Measurements from ENCODE around the gene AFF2. TPM values are rescaled to one million over a fixed set of nuclear protein-coding genes. Genes with fewer than 3 reads are reported as not detected.

AFF2 gene
- total RNA-seq, 2 experiments from 2014 or later: 0.13 TPM

GRCh38 chrX:148612431-148612830, 112.0 kb downstream of the AFF2 start:
- H3K4me3 Mint-ChIP-seq: no peak overlapping the region
- ChIA-PET POLR2A (no interaction called here), CTCF (no interaction called here)
- peaks cover under 1% of the 10 kb centered on the region for H3K9me3 Mint-ChIP-seq
- no peak overlapping the region for H3K27ac Mint-ChIP-seq
- peaks cover 4% of the 10 kb centered on the region for H3K4me1 Mint-ChIP-seq
- no peaks in the 10 kb centered on the region for H3K27me3 Mint-ChIP-seq
- no peak for DNase-seq
- H3K36me3 Mint-ChIP-seq (ENCODE audit: low read depth): no peaks in the 10 kb centered on the region

DNA sequence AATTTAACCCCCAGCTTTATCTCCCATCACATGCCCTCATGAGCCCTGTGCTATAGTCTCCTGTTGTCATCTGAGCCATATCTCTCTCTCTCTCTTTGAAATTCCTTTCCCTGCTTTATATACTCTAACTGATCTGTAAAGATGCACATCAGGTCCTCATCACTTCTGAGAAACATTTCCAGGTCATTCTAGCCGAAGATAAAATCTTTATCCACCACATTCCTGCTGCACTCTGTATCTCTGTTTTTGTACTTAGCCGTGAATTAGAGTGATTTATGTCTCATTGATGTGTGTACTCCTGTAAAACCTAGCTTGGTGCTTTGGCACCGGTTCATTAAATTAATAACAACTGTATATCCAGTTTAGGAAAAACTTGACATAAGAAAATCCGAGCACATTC, 113.2 kb downstream of the AFF2 start:
- no peak for DNase-seq
- Mint-ChIP-seq H3K27ac (no peak overlapping the region), H3K36me3 (ENCODE audit: low read depth) (no peaks in the 10 kb centered on the region), H3K9me3 (no peaks in the 10 kb centered on the region), H3K27me3 (no peaks in the 10 kb centered on the region), H3K4me1 (peaks cover 4% of the 10 kb centered on the region), H3K4me3 (no peak overlapping the region)
- POLR2A ChIA-PET: no interaction called here
- CTCF ChIA-PET: no interaction called here

GRCh38 chrX:148615491-148615890, 115.1 kb downstream of the AFF2 start:
- H3K36me3 Mint-ChIP-seq (ENCODE audit: low read depth): no peaks in the 10 kb centered on the region
- ChIA-PET POLR2A (no interaction called here), CTCF (no interaction called here)
- no peaks in the 10 kb centered on the region for H3K4me1 Mint-ChIP-seq
- H3K9me3 Mint-ChIP-seq: no peaks in the 10 kb centered on the region
- H3K27ac Mint-ChIP-seq: no peak overlapping the region
- no peak for DNase-seq
- no peak overlapping the region for H3K4me3 Mint-ChIP-seq
- no peaks in the 10 kb centered on the region for H3K27me3 Mint-ChIP-seq

DNA sequence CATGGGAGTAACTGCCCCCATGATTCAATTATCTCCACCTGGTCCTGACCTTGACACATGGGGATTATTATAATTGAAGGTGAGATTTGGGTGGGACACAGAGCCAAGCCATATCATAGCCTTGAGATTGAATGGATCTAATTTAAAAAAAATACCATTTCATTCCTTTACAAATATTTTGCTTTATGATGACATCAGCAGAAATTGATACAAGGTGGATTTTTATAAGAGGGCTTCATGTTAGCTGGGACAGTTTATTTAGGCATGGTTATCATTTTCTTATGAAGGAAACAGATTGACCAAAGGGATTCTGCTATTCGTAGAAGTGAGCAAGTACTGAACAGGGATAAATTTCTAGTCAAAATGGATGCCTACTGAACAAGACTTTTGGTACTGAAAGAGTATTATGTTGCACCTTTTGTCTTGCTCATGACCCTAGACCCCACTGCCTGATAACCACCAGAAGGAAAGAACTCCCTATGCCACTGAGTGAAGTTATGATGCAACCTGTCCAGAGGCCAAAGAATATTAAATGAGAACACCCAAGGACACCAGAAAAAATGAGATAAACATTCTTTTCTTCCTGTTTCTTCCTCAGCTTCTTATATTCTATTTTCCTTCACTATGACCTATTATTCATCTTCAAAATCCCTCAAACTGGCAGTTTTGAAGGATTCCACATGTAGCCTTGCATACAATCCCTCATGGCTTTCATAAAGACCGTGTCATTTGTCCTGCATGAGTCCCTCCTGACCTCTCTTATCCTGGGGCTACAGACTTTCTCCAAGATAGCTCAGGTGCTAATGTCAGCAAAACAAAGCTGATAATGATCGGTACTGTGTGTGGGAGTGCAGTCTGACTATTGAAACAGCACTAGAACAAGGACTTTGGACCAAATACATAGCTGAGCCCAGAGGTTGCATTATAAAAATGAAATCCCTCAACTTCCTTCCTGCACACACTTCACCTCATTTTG, 118.3 kb downstream of the AFF2 start:
- DNase-seq: no peak

GRCh38 chrX:148620023-148620422, 119.6 kb downstream of the AFF2 start:
- H3K36me3 Mint-ChIP-seq (ENCODE audit: low read depth): no peaks in the 10 kb centered on the region
- ChIA-PET POLR2A (no interaction called here), CTCF (no interaction called here)
- H3K4me3 Mint-ChIP-seq: no peak overlapping the region
- no peaks in the 10 kb centered on the region for H3K27me3 Mint-ChIP-seq
- DNase-seq: no peak
- no peaks in the 10 kb centered on the region for H3K9me3 Mint-ChIP-seq
- H3K27ac Mint-ChIP-seq: no peak overlapping the region
- H3K4me1 Mint-ChIP-seq: no peaks in the 10 kb centered on the region

More for the DNA sequence above, 118.3 kb downstream of the AFF2 start:
- H3K4me3 Mint-ChIP-seq: no peak overlapping the region
- no peak overlapping the region for H3K27ac Mint-ChIP-seq
- no peaks in the 10 kb centered on the region for H3K36me3 Mint-ChIP-seq (ENCODE audit: low read depth)
- ChIA-PET POLR2A (no interaction called here), CTCF (no interaction called here)
- no peaks in the 10 kb centered on the region for H3K9me3 Mint-ChIP-seq
- no peaks in the 10 kb centered on the region for H3K4me1 Mint-ChIP-seq
- H3K27me3 Mint-ChIP-seq: no peaks in the 10 kb centered on the region

- H3K36me3 Mint-ChIP-seq (ENCODE audit: low read depth): no peaks in the 10 kb centered on the region
Observed at GRCh38 chrX:148624951-148625474, 124.6 kb downstream of the AFF2 start.

DNA sequence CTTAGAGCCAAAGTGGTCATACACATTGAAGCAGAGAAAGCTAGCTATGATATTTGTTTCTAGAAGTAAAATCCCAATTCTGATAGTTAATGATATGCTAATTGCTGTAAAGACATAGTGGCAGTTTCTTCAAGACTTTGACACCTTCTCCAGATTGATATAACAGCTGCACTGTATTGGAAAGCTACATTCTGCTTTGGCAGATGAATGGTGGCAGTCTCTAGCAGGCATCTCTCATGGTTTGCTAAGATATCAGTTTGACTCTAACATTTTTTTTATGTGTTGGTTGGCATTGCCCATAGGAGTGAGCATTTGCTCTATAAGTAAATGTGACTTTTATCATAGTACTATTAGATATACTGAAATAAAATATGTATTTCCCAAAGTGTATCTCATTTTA, 128.2 kb downstream of the AFF2 start:
- DNase-seq: no peak
- Mint-ChIP-seq H3K9me3 (no peaks in the 10 kb centered on the region), H3K27me3 (no peaks in the 10 kb centered on the region), H3K4me1 (no peaks in the 10 kb centered on the region), H3K27ac (no peak overlapping the region), H3K4me3 (no peak overlapping the region), H3K36me3 (ENCODE audit: low read depth) (no peaks in the 10 kb centered on the region)
- ChIA-PET POLR2A (no interaction called here), CTCF (no interaction called here)

More at GRCh38 chrX:148624951-148625474, 124.6 kb downstream of the AFF2 start:
- Mint-ChIP-seq H3K27ac (no peak overlapping the region), H3K9me3 (no peaks in the 10 kb centered on the region), H3K27me3 (no peaks in the 10 kb centered on the region), H3K4me3 (no peak overlapping the region), H3K4me1 (no peaks in the 10 kb centered on the region)
- no peak for DNase-seq
- ChIA-PET CTCF (no interaction called here), POLR2A (no interaction called here)

DNA sequence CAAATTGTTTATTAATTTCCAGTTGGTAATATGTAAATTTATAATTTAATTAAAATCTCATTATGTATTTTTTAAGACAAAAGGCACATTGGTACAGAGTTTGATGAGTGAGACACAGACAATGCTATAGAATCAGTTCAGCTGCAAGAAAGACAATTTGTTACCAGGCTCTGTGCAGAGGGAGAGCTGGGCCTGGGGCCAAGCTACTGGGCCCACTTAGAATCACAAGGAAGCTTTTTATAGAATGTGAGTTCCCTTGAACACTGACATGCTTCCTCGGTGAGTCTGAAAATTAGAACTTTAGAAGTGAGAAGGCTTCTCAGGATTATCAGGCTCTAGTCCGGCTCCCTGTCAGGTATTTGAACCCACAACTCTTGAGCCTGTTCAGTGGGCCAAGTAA, 129.0 kb downstream of the AFF2 start:
- POLR2A ChIA-PET: no interaction called here
- H3K27ac Mint-ChIP-seq: no peak overlapping the region
- H3K4me1 Mint-ChIP-seq: no peaks in the 10 kb centered on the region
- H3K4me3 Mint-ChIP-seq: no peak overlapping the region
- no peaks in the 10 kb centered on the region for H3K9me3 Mint-ChIP-seq
- no peaks in the 10 kb centered on the region for H3K36me3 Mint-ChIP-seq (ENCODE audit: low read depth)
- H3K27me3 Mint-ChIP-seq: no peaks in the 10 kb centered on the region
- no peak for DNase-seq
- CTCF ChIA-PET: no interaction called here

DNA sequence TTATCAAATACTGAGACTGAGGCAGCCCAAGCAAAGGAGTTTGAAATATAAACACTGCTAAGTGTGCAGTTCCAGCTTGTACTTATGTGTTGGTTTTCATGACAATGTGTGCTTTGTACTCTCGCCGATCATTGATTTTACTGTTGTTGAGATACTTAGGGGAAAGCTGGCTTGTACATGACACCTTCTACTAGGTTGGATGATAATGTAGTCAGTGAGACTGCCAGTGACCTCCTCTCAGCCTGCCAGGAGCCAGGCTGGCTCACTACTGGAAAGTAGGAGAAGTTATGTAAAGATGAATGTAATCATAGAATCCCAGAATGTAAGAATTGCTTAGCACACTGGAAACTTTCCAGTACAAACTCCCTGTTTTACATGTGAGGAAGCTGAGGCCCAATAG, 132.0 kb downstream of the AFF2 start:
- POLR2A ChIA-PET: no interaction called here
- no peak for DNase-seq
- Mint-ChIP-seq H3K4me1 (no peaks in the 10 kb centered on the region), H3K4me3 (no peak overlapping the region), H3K36me3 (ENCODE audit: low read depth) (no peaks in the 10 kb centered on the region), H3K9me3 (no peaks in the 10 kb centered on the region), H3K27ac (no peak overlapping the region), H3K27me3 (no peaks in the 10 kb centered on the region)
- CTCF ChIA-PET: no interaction called here

DNA sequence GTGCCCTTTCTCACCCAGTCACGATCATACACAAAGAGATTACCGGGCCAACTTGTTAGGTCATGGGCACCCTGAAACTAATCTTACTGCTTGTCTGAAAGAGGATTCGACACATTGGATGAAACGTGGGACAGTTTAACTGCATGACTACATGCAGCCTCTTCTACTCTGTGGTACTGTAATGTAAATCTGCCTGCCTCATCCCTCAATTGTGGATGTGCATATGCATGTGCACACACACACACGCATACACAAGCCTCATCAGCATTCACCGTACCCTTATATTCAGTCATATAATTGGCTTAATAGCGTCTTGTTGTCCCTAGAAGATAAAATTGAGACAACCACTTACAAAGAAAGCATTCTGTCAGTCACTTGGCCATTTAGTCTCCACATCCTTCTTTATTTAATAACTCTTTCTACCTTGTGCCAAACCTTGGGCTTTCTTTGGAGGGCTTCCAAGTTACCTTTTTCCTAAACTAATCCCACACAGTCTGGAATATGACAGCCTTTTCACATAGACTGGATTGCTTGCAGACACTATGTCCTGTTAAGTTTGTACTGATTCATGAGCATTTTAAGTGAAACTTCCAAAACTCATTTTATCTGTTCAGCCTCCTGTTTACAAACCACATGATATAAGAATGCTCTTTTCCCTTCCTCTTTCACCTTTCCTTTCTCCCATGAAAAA, 132.9 kb downstream of the AFF2 start:
- DNase-seq: no peak
- no peak overlapping the region for H3K27ac Mint-ChIP-seq
- no peaks in the 10 kb centered on the region for H3K36me3 Mint-ChIP-seq (ENCODE audit: low read depth)
- CTCF ChIA-PET: no interaction called here
- H3K27me3 Mint-ChIP-seq: no peaks in the 10 kb centered on the region
- POLR2A ChIA-PET: no interaction called here
- no peaks in the 10 kb centered on the region for H3K4me1 Mint-ChIP-seq
- no peaks in the 10 kb centered on the region for H3K9me3 Mint-ChIP-seq
- H3K4me3 Mint-ChIP-seq: no peak overlapping the region

DNA sequence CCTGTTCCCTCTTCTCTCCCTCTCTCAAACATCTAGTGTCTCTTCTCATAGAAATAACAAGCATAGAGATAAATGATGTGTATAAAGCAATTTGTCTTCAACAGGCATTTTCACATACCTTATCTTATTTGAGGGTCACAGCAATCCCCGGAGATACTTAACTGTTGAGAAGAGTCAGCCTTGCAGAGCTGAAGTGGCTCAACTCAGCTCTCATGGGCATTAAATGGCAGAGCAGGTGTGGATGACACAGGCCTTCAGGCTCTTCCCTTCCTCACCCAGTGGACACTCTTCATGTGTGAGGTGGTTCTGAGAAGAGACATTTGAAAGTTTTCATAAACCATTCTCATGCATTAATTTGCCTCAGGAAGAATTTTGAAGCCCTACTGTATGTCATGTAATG, 134.2 kb downstream of the AFF2 start:
- no peak for DNase-seq
- POLR2A ChIA-PET: no interaction called here
- H3K4me3 Mint-ChIP-seq: no peak overlapping the region

DNA sequence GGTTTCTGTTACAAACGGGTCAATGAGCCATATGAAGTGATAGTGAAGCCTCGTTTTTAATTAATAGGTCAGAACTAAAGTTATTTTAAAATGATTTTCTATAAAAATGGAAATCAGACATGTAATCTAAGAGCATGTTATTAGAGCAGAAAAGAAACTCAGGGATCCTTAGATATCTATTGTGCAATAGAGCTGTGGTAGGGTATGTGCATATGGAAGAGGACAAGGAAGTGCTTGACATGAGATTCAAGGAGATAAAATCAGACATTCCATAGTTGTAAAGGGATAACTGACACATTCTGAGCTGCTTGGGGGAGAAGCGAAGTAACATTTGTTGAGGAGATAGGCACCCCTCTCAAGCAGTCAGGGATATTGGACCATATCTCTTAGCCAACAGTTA, 143.0 kb downstream of the AFF2 start:
- Mint-ChIP-seq H3K9me3 (no peaks in the 10 kb centered on the region), H3K4me3 (no peak overlapping the region), H3K27me3 (no peaks in the 10 kb centered on the region), H3K4me1 (no peaks in the 10 kb centered on the region), H3K27ac (no peak overlapping the region), H3K36me3 (ENCODE audit: low read depth) (no peaks in the 10 kb centered on the region)
- POLR2A ChIA-PET: no interaction called here
- DNase-seq: no peak
- CTCF ChIA-PET: no interaction called here

More for the DNA sequence above, 134.2 kb downstream of the AFF2 start:
- CTCF ChIA-PET: no interaction called here
- Mint-ChIP-seq H3K27ac (no peak overlapping the region), H3K9me3 (no peaks in the 10 kb centered on the region), H3K27me3 (no peaks in the 10 kb centered on the region), H3K4me1 (no peaks in the 10 kb centered on the region), H3K36me3 (ENCODE audit: low read depth) (no peaks in the 10 kb centered on the region)

GRCh38 chrX:148647651-148648050, 147.2 kb downstream of the AFF2 start:
- ChIA-PET CTCF (no interaction called here), POLR2A (no interaction called here)
- no peaks in the 10 kb centered on the region for H3K4me1 Mint-ChIP-seq
- no peaks in the 10 kb centered on the region for H3K27me3 Mint-ChIP-seq
- H3K27ac Mint-ChIP-seq: no peak overlapping the region
- no peaks in the 10 kb centered on the region for H3K36me3 Mint-ChIP-seq (ENCODE audit: low read depth)
- no peaks in the 10 kb centered on the region for H3K9me3 Mint-ChIP-seq
- no peak overlapping the region for H3K4me3 Mint-ChIP-seq
- no peak for DNase-seq
